DMS 273 treated with DMSO at 0.1 percent for 48 hours (cell line): ENCODE measurements around the gene SETDB1.

Experiments used
- DNase-seq: peaks from one replicate; lab custom pipeline; 2025; lab: John Stamatoyannopoulos, UW

The SETDB1 gene

GRCh38 chr1:151005729-151006319, 79.7 kb downstream of the SETDB1 start:
- no peak for DNase-seq

- DNase-seq: peak; percentile 100
Measured at GRCh38 chr1:151006327-151007052, 80.3 kb downstream of the SETDB1 start, which contains the start of gene MINDY1. Gene MINDY1, minus strand, starts transcription at chr1:151006902. Its CDS starts 4,285 bp downstream, at chr1:151002617.

- no peak for DNase-seq
Measured at GRCh38 chr1:151007853-151008243, 81.7 kb downstream of the SETDB1 start.

GRCh38 chr1:151008244-151009205, 82.4 kb downstream of the SETDB1 start, which contains the start of gene PRUNE1:
Gene PRUNE1, plus strand, starts transcription at chr1:151008449. Its CDS starts 184 bp downstream, at chr1:151008633.
- DNase-seq: peak; percentile 100

GRCh38 chr1:151009206-151009587, 83.0 kb downstream of the SETDB1 start:
- DNase-seq: no peak

GRCh38 chr1:151009674-151010345, 83.6 kb downstream of the SETDB1 start:
- DNase-seq: no peak

- no peak for DNase-seq
Measured at GRCh38 chr1:151010346-151010726, 84.2 kb downstream of the SETDB1 start.

- no peak for DNase-seq
Measured at GRCh38 chr1:151011154-151011850, 85.1 kb downstream of the SETDB1 start.

GRCh38 chr1:151012684-151013471, 86.7 kb downstream of the SETDB1 start:
- no peak for DNase-seq

- peak; percentile 100 for DNase-seq
Measured at GRCh38 chr1:151013518-151013917, 87.4 kb downstream of the SETDB1 start.
